IMR-90 (cell line): ENCODE data around the gene ERC2. TPM values are rescaled to one million over a fixed set of nuclear protein-coding genes. Genes with fewer than 3 reads are reported as not detected.

Experiments
- ATAC-seq: fragments of 200-7000 bp; cut with Tn5 transposase; 2 replicates; pipeline ENCODE4 v1.9.1; 2020; ENCODE audit warnings: low read depth, mild to moderate bottlenecking, moderate library complexity
- BruUV-seq: library from RNA; stranded (reverse); fragments of 400-500 nt; replicated peaks from 2 replicates; lab custom pipeline; 2021; lab: Mats Ljungman, UMichigan
- CTCF ChIA-PET: fragments of 300-600 bp; formaldehyde crosslinking; extraction: SDS; loops from one replicate; lab custom pipeline; 2021; ENCODE audit warnings: antibody characterized with exemption; lab: Yijun Ruan, JAX
- POLR2A ChIA-PET: fragments of 300-600 bp; sonication (Branson Sonifier 250); formaldehyde crosslinking; loops from one replicate; lab custom pipeline; 2022; ENCODE audit warnings: antibody characterized with exemption; ENCODE audit not compliant: unreplicated experiment; lab: Charles Lee
- DNase-seq: peaks from one replicate; pipeline ENCODE4 v3.0.0; 2013
- H2AFZ ChIP-seq: replicated peaks from 2 replicates; pipeline ENCODE3; 2013; ENCODE audit warnings: low read length, mild to moderate bottlenecking; ENCODE audit not compliant: poor library complexity
- H2AK5ac ChIP-seq: 2 replicates; pipeline ENCODE4 v1.6.1; 2013; ENCODE audit warnings: low read depth, low read length, inconsistent platforms
- H2AK9ac ChIP-seq: replicated peaks from 2 replicates; pipeline ENCODE3; 2013; ENCODE audit warnings: mild to moderate bottlenecking, low read depth, low read length, moderate library complexity; ENCODE audit not compliant: poor library complexity
- H2BK120ac ChIP-seq: 2 replicates; pipeline ENCODE4 v1.6.1; 2013; ENCODE audit warnings: low read depth, low read length, inconsistent platforms
- H2BK15ac ChIP-seq: 3 replicates; pipeline ENCODE4 v1.6.1; 2013; ENCODE audit warnings: low read depth, low read length, inconsistent platforms
- H2BK20ac ChIP-seq: 2 replicates; pipeline ENCODE4 v1.6.1; 2013; ENCODE audit warnings: low read depth, mild to moderate bottlenecking, inconsistent platforms, low read length, moderate library complexity
- H2BK5ac ChIP-seq: 2 replicates; pipeline ENCODE4 v1.6.1; 2013; ENCODE audit warnings: mild to moderate bottlenecking, low read depth, low read length, inconsistent platforms; ENCODE audit not compliant: poor library complexity, severe bottlenecking
- H3K14ac ChIP-seq: replicated peaks from 2 replicates; pipeline ENCODE4 v1.6.1; 2013; ENCODE audit warnings: low read depth, low read length, inconsistent platforms
- H3K18ac ChIP-seq: 2 replicates; pipeline ENCODE4 v1.6.1; 2013; ENCODE audit warnings: low read depth, low read length, control low read depth
- H3K23ac ChIP-seq: 2 replicates; pipeline ENCODE4 v1.6.1; 2013; ENCODE audit warnings: low read depth, low read length, inconsistent platforms
- H3K27ac ChIP-seq: 2 replicates; pipeline ENCODE4 v1.5.1; 2013; ENCODE audit warnings: mild to moderate bottlenecking, control low read depth, low read length; ENCODE audit not compliant: insufficient read depth
- H3K27me3 ChIP-seq: 2 replicates; pipeline ENCODE4 v1.6.1; 2013; ENCODE audit warnings: low read length; ENCODE audit not compliant: control insufficient read depth, insufficient read depth
- H3K36me3 ChIP-seq: 2 replicates; pipeline ENCODE4 v1.6.1; 2013; ENCODE audit warnings: low read length, mixed read lengths; ENCODE audit not compliant: control insufficient read depth, insufficient read depth
- H3K4ac ChIP-seq: 2 replicates; pipeline ENCODE4 v1.6.1; 2013; ENCODE audit warnings: low read depth, low read length, inconsistent platforms
- H3K4me1 ChIP-seq: 2 replicates; pipeline ENCODE4 v1.6.1; 2013; ENCODE audit warnings: low read length, mixed read lengths; ENCODE audit not compliant: control insufficient read depth, insufficient read depth
- H3K4me2 ChIP-seq: 2 replicates; pipeline ENCODE4 v1.6.1; 2013; ENCODE audit warnings: low read depth, mild to moderate bottlenecking, control low read depth, low read length, moderate library complexity
- H3K4me3 ChIP-seq: 2 replicates; pipeline ENCODE4 v1.5.1; 2013; ENCODE audit warnings: low read depth, mild to moderate bottlenecking, control low read depth, low read length, moderate library complexity; ENCODE audit not compliant: insufficient read depth
- H3K56ac ChIP-seq: 2 replicates; pipeline ENCODE4 v1.6.1; 2013; ENCODE audit warnings: low read length, inconsistent platforms; ENCODE audit not compliant: insufficient read depth; ENCODE audit errors: extremely low read depth
- H3K79me1 ChIP-seq, 2 experiments: 2 replicates each; pipeline ENCODE4 v1.6.1; 2013; ENCODE audit warnings: low read length in 2 of 2, inconsistent platforms in 1 of 2, low read depth in 1 of 2
- H3K9ac ChIP-seq: 2 replicates; pipeline ENCODE4 v1.6.1; 2013; ENCODE audit warnings: low read depth, low read length, control low read depth
- H3K9me1 ChIP-seq: 2 replicates; pipeline ENCODE4 v1.6.1; 2013; ENCODE audit warnings: low read length, inconsistent platforms; ENCODE audit not compliant: insufficient read depth
- H3K9me3 ChIP-seq: 2 replicates; pipeline ENCODE4 v1.6.1; 2013; ENCODE audit warnings: low read length; ENCODE audit not compliant: control insufficient read depth, insufficient read depth
- H4K20me1 ChIP-seq: 2 replicates; pipeline ENCODE4 v1.6.1; 2013; ENCODE audit warnings: low read length, inconsistent platforms; ENCODE audit not compliant: insufficient read depth
- H4K5ac ChIP-seq: 2 replicates; pipeline ENCODE4 v1.6.1; 2013; ENCODE audit warnings: mild to moderate bottlenecking, low read depth, low read length, control low read depth
- H4K8ac ChIP-seq, 2 experiments: 2 replicates each; pipeline ENCODE4 v1.6.1; 2013; ENCODE audit warnings: low read depth in 2 of 2, low read length in 2 of 2, control low read depth in 1 of 2, inconsistent platforms in 1 of 2
- H4K91ac ChIP-seq: 2 replicates; pipeline ENCODE4 v1.6.1; 2013; ENCODE audit warnings: low read depth, low read length, inconsistent platforms; ENCODE audit not compliant: insufficient read depth
- BHLHE40 ChIP-seq: fragments of 150-350 bp; IDR thresholded peaks from 2 replicates; pipeline ENCODE4 v1.6.1; 2016; ENCODE audit warnings: mild to moderate bottlenecking, low read depth, low read length
- CEBPB ChIP-seq: IDR thresholded peaks from 2 replicates; pipeline ENCODE4 v1.6.1; 2012; ENCODE audit warnings: low read depth, low read length, improper control_type of control experiment
- CHD1 ChIP-seq: IDR thresholded peaks from 2 replicates; pipeline ENCODE4 v1.6.1; 2012; ENCODE audit warnings: low read depth, low read length, improper control_type of control experiment
- ELK1 ChIP-seq: fragments of 150-350 bp; IDR thresholded peaks from 2 replicates; pipeline ENCODE4 v1.6.1; 2016; ENCODE audit warnings: low read depth, mild to moderate bottlenecking, low read length, moderate library complexity, borderline replicate concordance
- FOS ChIP-seq: fragments of 150-350 bp; IDR thresholded peaks from 2 replicates; pipeline ENCODE4 v1.6.1; 2016; ENCODE audit warnings: low read depth, low read length
- MAZ ChIP-seq: IDR thresholded peaks from 2 replicates; pipeline ENCODE4 v1.6.1; 2012; ENCODE audit warnings: low read depth, mild to moderate bottlenecking, low read length, improper control_type of control experiment, moderate library complexity, borderline replicate concordance
- MXI1 ChIP-seq: IDR thresholded peaks from 2 replicates; pipeline ENCODE4 v1.6.1; 2012; ENCODE audit warnings: low read depth, mild to moderate bottlenecking, low read length, moderate library complexity, borderline replicate concordance
- NFE2L2 ChIP-seq: fragments of 150-350 bp; IDR thresholded peaks from 2 replicates; pipeline ENCODE4 v1.6.1; 2016; ENCODE audit warnings: low read depth, mild to moderate bottlenecking, low read length
- POLR2A ChIP-seq: IDR thresholded peaks from 2 replicates; pipeline ENCODE4 v1.6.1; 2012; ENCODE audit warnings: mild to moderate bottlenecking, low read depth, low read length
- RAD21 ChIP-seq: IDR thresholded peaks from 2 replicates; pipeline ENCODE4 v1.6.1; 2012; ENCODE audit warnings: low read length, improper control_type of control experiment
- RCOR1 ChIP-seq: IDR thresholded peaks from 2 replicates; pipeline ENCODE4 v1.6.1; 2012; ENCODE audit warnings: mild to moderate bottlenecking, low read length, improper control_type of control experiment; ENCODE audit not compliant: insufficient replicate concordance
- RFX5 ChIP-seq: IDR thresholded peaks from 2 replicates; pipeline ENCODE4 v1.8.0; 2012; ENCODE audit warnings: low read depth, mild to moderate bottlenecking, low read length, moderate library complexity
- SMC3 ChIP-seq: fragments of 150-350 bp; IDR thresholded peaks from 2 replicates; pipeline ENCODE4 v1.6.1; 2016; ENCODE audit warnings: low read depth, mild to moderate bottlenecking, antibody characterized with exemption, low read length, moderate library complexity
- WGBS, 2 experiments: methylation state at CpG; one replicate each; pipeline versions ENCODE4 v1.1.5 to v1.1.7; 2013; ENCODE audit warnings: missing lambda C conversion rate in 2 of 2; ENCODE audit not compliant: insufficient read length in 1 of 2; ENCODE audit errors: extremely low coverage in 2 of 2; 5-methylcytosine and 5-hydroxymethylcytosine counted together
- dilution Hi-C: fragments of 300-500 bp; cut with HindIII; formaldehyde crosslinking; loops from one replicate; pipeline ENCODE4 v1.14.3; 2018; ENCODE audit warnings: low sequenced_read_pairs; ENCODE audit not compliant: unreplicated experiment
- in situ Hi-C: fragments of 300-500 bp; cut with MboI; formaldehyde crosslinking; loops from 3 replicates; pipeline ENCODE4 v1.14.3; 2019; ENCODE audit warnings: low sequenced_read_pairs, inconsistent platforms, mixed read lengths
- intact Hi-C: fragments of 100-400 bp; cut with micrococcal nuclease; formaldehyde crosslinking; loops from 2 replicates; pipeline ENCODE4 v1.10.0; 2022
- polyA plus RNA-seq, 3 experiments: library from polyadenylated mRNA; depleted of rRNA; stranded (reverse); fragments of >200 nt; gene quantifications; 2 replicates each; pipeline ENCODE4 v1.2.3, GENCODE V29; 2012; ENCODE audit warnings: low replicate concordance in 1 of 3
- total RNA-seq: library from RNA; depleted of rRNA; stranded (reverse); fragments of >200 nt; gene quantifications from 2 replicates; pipeline ENCODE4 v1.2.3, GENCODE V29; 2012
- TF ChIP-seq, protein P1 (sequence below): conservative IDR thresholded peaks from 2 replicates; pipeline ENCODE4 v1.5.1; 2012; ENCODE audit warnings: mild to moderate bottlenecking, low read depth, low read length, improper control_type of control experiment
- TF ChIP-seq, protein P2 (sequence below): fragments of 150-350 bp; IDR thresholded peaks from 2 replicates; pipeline ENCODE4 v1.6.1; 2017; ENCODE audit warnings: mild to moderate bottlenecking, antibody characterized with exemption, low read length, low read depth

Gene ERC2
- total and polyA plus RNA-seq, 2 of the 4 experiments (the other 2 are of a cell fraction), result 0.17 to 0.18 TPM

- in situ Hi-C loops, result no loop called here
- Histone ChIP-seq H3K4ac (no peak overlapping the region), H2BK20ac (no peak overlapping the region), H4K8ac (no peak overlapping the region), H2AFZ (no peak overlapping the region), H3K9me3 (no peaks in the 10 kb centered on the region), H2AK9ac (no peak overlapping the region), H3K4me2 (no peak overlapping the region), H4K20me1 (no peaks in the 10 kb centered on the region), H3K4me3 (no peak overlapping the region), H2BK5ac (no peak overlapping the region), H3K4me1 (no peaks in the 10 kb centered on the region), H2BK15ac (no peak overlapping the region), H3K14ac (no peak overlapping the region), H4K91ac (no peak overlapping the region), H3K9ac (no peak overlapping the region), H3K27ac (no peak overlapping the region), H3K9me1 (no peaks in the 10 kb centered on the region), H3K79me1 (no peaks in the 10 kb centered on the region), H2AK5ac (no peak overlapping the region), H2BK120ac (no peak overlapping the region), H3K18ac (no peak overlapping the region), H3K27me3 (peaks cover 1% of the 10 kb centered on the region; the same call in 1 of the 2 replicates), H3K23ac (no peak overlapping the region), H3K36me3 (no peaks in the 10 kb centered on the region), H3K56ac (no peak overlapping the region), H4K5ac (no peak overlapping the region)
- WGBS, 2 experiments, result 78% methylated on average over 3 of the region's 10 CpGs; no CpG with 5 or more reads in 1 of the 2 experiments
- no peak for ATAC-seq
- intact Hi-C loops, result no loop called here
- no peak for TF ChIP-seq MXI1
- TF ChIP-seq CHD1, result no peak
- no peak for TF ChIP-seq ELK1
- TF ChIP-seq CEBPB, result no peak
- TF ChIP-seq MAZ, result no peak
- no peak for TF ChIP-seq NFE2L2
- TF ChIP-seq, protein P1, sequence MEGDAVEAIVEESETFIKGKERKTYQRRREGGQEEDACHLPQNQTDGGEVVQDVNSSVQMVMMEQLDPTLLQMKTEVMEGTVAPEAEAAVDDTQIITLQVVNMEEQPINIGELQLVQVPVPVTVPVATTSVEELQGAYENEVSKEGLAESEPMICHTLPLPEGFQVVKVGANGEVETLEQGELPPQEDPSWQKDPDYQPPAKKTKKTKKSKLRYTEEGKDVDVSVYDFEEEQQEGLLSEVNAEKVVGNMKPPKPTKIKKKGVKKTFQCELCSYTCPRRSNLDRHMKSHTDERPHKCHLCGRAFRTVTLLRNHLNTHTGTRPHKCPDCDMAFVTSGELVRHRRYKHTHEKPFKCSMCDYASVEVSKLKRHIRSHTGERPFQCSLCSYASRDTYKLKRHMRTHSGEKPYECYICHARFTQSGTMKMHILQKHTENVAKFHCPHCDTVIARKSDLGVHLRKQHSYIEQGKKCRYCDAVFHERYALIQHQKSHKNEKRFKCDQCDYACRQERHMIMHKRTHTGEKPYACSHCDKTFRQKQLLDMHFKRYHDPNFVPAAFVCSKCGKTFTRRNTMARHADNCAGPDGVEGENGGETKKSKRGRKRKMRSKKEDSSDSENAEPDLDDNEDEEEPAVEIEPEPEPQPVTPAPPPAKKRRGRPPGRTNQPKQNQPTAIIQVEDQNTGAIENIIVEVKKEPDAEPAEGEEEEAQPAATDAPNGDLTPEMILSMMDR, result no peak
- TF ChIP-seq, protein P2, sequence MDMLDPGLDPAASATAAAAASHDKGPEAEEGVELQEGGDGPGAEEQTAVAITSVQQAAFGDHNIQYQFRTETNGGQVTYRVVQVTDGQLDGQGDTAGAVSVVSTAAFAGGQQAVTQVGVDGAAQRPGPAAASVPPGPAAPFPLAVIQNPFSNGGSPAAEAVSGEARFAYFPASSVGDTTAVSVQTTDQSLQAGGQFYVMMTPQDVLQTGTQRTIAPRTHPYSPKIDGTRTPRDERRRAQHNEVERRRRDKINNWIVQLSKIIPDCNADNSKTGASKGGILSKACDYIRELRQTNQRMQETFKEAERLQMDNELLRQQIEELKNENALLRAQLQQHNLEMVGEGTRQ, result no peak
- TF ChIP-seq RFX5, result no peak
- no peak for TF ChIP-seq BHLHE40
- no peak for TF ChIP-seq RCOR1
- TF ChIP-seq POLR2A, result no peak
- TF ChIP-seq FOS, result no peak
- TF ChIP-seq SMC3, result no peak
- no peak for TF ChIP-seq RAD21
- BruUV-seq, result no TSS peak
- CTCF ChIA-PET, result no interaction called here
- no peak for DNase-seq
- dilution Hi-C loops, result no loop called here
- POLR2A ChIA-PET, result no interaction called here
Observed at GRCh38 chr3:55609230-55609827, 858.9 kb downstream of the ERC2 start.
